Measurements from ENCODE around the gene CDH6.

DNA sequence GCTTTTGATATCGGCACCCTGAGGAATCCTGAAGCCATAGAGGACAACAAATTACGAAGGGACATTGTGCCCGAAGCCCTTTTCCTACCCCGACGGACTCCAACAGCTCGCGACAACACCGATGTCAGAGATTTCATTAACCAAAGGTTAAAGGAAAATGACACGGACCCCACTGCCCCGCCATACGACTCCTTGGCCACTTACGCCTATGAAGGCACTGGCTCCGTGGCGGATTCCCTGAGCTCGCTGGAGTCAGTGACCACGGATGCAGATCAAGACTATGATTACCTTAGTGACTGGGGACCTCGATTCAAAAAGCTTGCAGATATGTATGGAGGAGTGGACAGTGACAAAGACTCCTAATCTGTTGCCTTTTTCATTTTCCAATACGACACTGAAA, 129.5 kb downstream of the CDH6 start:
- no peak for TF ChIP-seq CTCF (IDR thresholded peaks at IDR 0.05; ENCODE audit: insufficient read depth, low read length, poor library complexity, severe bottlenecking)
- no peak for TF ChIP-seq EZH2phosphoT487 (conservative IDR thresholded peaks at IDR 0.05; ENCODE audit: low read length)

Measured in SU-DHL-6 (cell line).